ENCODE results near the gene SERGEF.

DNA sequence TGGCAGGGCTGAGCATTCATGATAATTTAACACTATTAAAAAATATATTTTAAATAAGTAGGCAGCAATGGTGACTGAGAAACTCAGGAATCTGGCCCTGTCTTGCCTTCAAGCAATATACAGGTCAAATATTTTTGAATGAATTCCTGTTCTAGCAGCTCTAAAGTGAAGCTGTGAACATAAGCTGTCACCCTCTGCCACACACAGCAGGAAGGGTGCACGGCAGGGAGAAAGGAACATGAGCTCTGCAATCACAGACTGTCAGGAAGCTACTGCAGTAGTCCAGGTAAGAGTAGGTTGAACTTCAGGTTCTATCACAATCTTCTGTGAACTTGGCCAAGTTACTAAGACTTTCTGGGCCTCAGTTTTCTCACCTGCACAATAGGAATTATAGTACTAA, 114.8 kb downstream of the SERGEF start:
- no peak for TF ChIP-seq CTCF (IDR thresholded peaks at IDR 0.05)
- TF ChIP-seq POLR2A (IDR thresholded peaks at IDR 0.05): no peak
- no peak for TF ChIP-seq POLR2AphosphoS5 (IDR thresholded peaks at IDR 0.05)

All from prostate gland (tissue), 2 donors.